Keratinocyte (primary cell): ENCODE measurements around the gene IFNL4.

Experiments used
- EZH2 ChIP-seq: IDR thresholded peaks from one replicate; pipeline ENCODE4 v1.6.1; 2012; ENCODE audit warnings: inconsistent platforms, mild to moderate bottlenecking, low read length, moderate library complexity
- TF ChIP-seq, protein P1 (sequence below), 3 experiments: IDR thresholded peaks in 1 of 3; conservative IDR thresholded peaks in 1 of 3; optimal IDR thresholded peaks in 1 of 3; 2 replicates in 2 of 3; 3 replicates in 1 of 3; pipeline versions ENCODE3 to v1.5.1; 2011; ENCODE audit warnings: low read length in 3 of 3, mild to moderate bottlenecking in 3 of 3, moderate library complexity in 2 of 3, control low read depth in 1 of 3, inconsistent platforms in 1 of 3; ENCODE audit not compliant: insufficient read depth in 2 of 3; ENCODE audit errors: extremely low read depth in 1 of 3

DNA sequence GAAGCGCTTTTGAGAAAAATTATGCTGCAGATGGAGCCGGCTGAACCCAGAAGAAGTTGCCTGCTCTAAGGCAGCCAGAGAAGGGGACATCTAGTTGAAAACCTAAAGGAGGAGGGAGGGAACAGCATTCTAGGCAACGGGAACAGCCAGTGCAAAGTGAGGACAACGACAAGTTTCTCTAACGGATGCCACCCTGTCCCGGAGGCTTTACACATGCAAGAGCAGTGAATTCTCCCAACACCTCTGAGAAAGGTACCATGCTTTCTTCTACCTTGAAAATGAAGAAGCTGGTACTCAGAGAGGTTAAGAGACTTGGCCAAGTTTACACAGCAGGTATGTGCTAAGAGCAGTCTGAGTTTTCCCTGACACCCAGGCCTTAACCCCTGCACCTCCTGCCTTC, 9.7 kb downstream of the IFNL4 start:
- no peak for TF ChIP-seq EZH2
- TF ChIP-seq, protein P1, sequence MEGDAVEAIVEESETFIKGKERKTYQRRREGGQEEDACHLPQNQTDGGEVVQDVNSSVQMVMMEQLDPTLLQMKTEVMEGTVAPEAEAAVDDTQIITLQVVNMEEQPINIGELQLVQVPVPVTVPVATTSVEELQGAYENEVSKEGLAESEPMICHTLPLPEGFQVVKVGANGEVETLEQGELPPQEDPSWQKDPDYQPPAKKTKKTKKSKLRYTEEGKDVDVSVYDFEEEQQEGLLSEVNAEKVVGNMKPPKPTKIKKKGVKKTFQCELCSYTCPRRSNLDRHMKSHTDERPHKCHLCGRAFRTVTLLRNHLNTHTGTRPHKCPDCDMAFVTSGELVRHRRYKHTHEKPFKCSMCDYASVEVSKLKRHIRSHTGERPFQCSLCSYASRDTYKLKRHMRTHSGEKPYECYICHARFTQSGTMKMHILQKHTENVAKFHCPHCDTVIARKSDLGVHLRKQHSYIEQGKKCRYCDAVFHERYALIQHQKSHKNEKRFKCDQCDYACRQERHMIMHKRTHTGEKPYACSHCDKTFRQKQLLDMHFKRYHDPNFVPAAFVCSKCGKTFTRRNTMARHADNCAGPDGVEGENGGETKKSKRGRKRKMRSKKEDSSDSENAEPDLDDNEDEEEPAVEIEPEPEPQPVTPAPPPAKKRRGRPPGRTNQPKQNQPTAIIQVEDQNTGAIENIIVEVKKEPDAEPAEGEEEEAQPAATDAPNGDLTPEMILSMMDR (optimal IDR thresholded peaks at IDR 0.05 in 1 of 3, IDR thresholded peaks at IDR 0.05 in 1 of 3, conservative IDR thresholded peaks at IDR 0.05 in 1 of 3; ENCODE audit: extremely low read depth in 1 of 3, insufficient read depth in 2 of 3, low read length in 3 of 3): no peak
